MM.1S (cell line): ENCODE data around the gene XPOT.

Experiments
- DNase-seq: peaks from one replicate; pipeline ENCODE4 v3.0.0-alpha.2; 2015
- H2AFZ ChIP-seq: fragments of 300-600 bp; sonication (generic); 2 replicates; pipeline ENCODE4 v1.6.0; 2016; ENCODE audit warnings: antibody characterized with exemption, low read length
- H3F3A ChIP-seq: fragments of 300-600 bp; sonication (generic); 2 replicates; pipeline ENCODE4 v1.6.1; 2016; ENCODE audit warnings: mild to moderate bottlenecking, antibody characterized with exemption, low read length, moderate library complexity, mixed read lengths; ENCODE audit not compliant: insufficient read depth
- H3K27ac ChIP-seq: fragments of 300-600 bp; sonication (generic); 2 replicates; pipeline ENCODE4 v1.5.1; 2016; ENCODE audit warnings: mild to moderate bottlenecking, low read length
- H3K27me3 ChIP-seq: fragments of 300-600 bp; sonication (generic); replicated peaks from 2 replicates; pipeline ENCODE4 v1.6.0; 2016; ENCODE audit warnings: low read length; ENCODE audit not compliant: insufficient read depth
- H3K36me3 ChIP-seq: fragments of 300-600 bp; sonication (generic); replicated peaks from 2 replicates; pipeline ENCODE4 v1.6.1; 2016; ENCODE audit warnings: mild to moderate bottlenecking, low read length, mixed read lengths; ENCODE audit not compliant: insufficient read depth
- H3K4me1 ChIP-seq: fragments of 300-600 bp; sonication (generic); 2 replicates; pipeline ENCODE4 v1.6.1; 2016; ENCODE audit warnings: low read length, mixed read lengths
- H3K4me2 ChIP-seq: fragments of 300-600 bp; sonication (generic); 2 replicates; pipeline ENCODE4 v1.6.0; 2016; ENCODE audit warnings: low read depth, low read length
- H3K4me3 ChIP-seq: fragments of 300-600 bp; sonication (generic); 2 replicates; pipeline ENCODE4 v1.5.1; 2016; ENCODE audit warnings: low read length, mixed read lengths
- H3K79me2 ChIP-seq: fragments of 300-600 bp; sonication (generic); 2 replicates; pipeline ENCODE4 v1.6.1; 2016; ENCODE audit warnings: mixed run types, low read length, mixed read lengths
- H3K9ac ChIP-seq: fragments of 300-600 bp; sonication (generic); 2 replicates; pipeline ENCODE4 v1.6.1; 2016; ENCODE audit warnings: low read length, mixed read lengths
- H3K9me2 ChIP-seq: fragments of 300-600 bp; sonication (generic); replicated peaks from 2 replicates; pipeline ENCODE4 v1.6.1; 2016; ENCODE audit warnings: mild to moderate bottlenecking, low read length, mixed read lengths; ENCODE audit not compliant: insufficient read depth
- H3K9me3 ChIP-seq: fragments of 300-600 bp; sonication (generic); replicated peaks from 2 replicates; pipeline ENCODE4 v1.6.1; 2016; ENCODE audit warnings: mild to moderate bottlenecking, low read length, mixed read lengths; ENCODE audit not compliant: insufficient read depth
- H4K20me1 ChIP-seq: fragments of 300-600 bp; sonication (generic); 2 replicates; pipeline ENCODE4 v1.6.1; 2016; ENCODE audit warnings: mild to moderate bottlenecking, low read length, moderate library complexity, mixed read lengths; ENCODE audit not compliant: insufficient read depth
- EZH2 ChIP-seq: fragments of 300-600 bp; sonication (generic); optimal IDR thresholded peaks from 2 replicates; pipeline ENCODE3; 2017; ENCODE audit warnings: low read depth, mild to moderate bottlenecking, antibody characterized with exemption, low read length, mixed read lengths
- EZH2phosphoT487 ChIP-seq: fragments of 300-600 bp; sonication (generic); IDR thresholded peaks from 2 replicates; pipeline ENCODE4 v1.6.1; 2018; ENCODE audit warnings: antibody characterized with exemption, low read length
- TF ChIP-seq, protein P1 (sequence below): fragments of 300-600 bp; sonication (generic); IDR thresholded peaks from 2 replicates; pipeline ENCODE4 v1.5.1; 2016; ENCODE audit warnings: antibody characterized with exemption, low read length, mixed read lengths

Gene XPOT

DNA sequence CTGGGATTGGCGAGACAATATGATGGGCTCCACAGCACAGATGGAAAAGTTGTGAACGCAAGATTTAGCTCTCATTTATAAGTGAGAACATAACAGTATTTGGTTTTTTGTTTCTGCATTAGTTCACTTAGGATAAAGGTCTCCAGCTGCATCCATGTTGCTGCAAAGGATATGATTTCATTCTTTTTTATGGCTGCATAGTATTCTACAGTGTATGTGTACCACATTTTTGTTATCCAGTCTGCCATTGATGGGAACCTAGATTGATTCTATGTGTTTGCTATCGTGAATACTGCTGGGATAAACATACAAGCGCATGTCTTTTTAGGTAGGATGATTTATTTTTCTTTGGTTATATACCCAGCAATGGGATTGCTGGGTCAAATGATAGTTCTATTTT lies 71.3 kb downstream of the XPOT start:
- Histone ChIP-seq H3K27ac (no peak overlapping the region), H4K20me1 (no peaks in the 10 kb centered on the region), H3K4me3 (no peak overlapping the region), H3K9me2 (no peaks in the 10 kb centered on the region), H2AFZ (no peak overlapping the region), H3K4me2 (no peak overlapping the region), H3K36me3 (peaks cover 16% of the 10 kb centered on the region; the same call in 1 of the 2 replicates), H3K9me3 (no peaks in the 10 kb centered on the region), H3K27me3 (no peaks in the 10 kb centered on the region), H3F3A (no peaks in the 10 kb centered on the region), H3K79me2 (peaks cover 58% of the 10 kb centered on the region), H3K4me1 (no peaks in the 10 kb centered on the region), H3K9ac (no peak overlapping the region)
- DNase-seq = no peak
- TF ChIP-seq, protein P1, sequence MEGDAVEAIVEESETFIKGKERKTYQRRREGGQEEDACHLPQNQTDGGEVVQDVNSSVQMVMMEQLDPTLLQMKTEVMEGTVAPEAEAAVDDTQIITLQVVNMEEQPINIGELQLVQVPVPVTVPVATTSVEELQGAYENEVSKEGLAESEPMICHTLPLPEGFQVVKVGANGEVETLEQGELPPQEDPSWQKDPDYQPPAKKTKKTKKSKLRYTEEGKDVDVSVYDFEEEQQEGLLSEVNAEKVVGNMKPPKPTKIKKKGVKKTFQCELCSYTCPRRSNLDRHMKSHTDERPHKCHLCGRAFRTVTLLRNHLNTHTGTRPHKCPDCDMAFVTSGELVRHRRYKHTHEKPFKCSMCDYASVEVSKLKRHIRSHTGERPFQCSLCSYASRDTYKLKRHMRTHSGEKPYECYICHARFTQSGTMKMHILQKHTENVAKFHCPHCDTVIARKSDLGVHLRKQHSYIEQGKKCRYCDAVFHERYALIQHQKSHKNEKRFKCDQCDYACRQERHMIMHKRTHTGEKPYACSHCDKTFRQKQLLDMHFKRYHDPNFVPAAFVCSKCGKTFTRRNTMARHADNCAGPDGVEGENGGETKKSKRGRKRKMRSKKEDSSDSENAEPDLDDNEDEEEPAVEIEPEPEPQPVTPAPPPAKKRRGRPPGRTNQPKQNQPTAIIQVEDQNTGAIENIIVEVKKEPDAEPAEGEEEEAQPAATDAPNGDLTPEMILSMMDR = no peak
- TF ChIP-seq EZH2 = no peak
- no peak for TF ChIP-seq EZH2phosphoT487

DNA sequence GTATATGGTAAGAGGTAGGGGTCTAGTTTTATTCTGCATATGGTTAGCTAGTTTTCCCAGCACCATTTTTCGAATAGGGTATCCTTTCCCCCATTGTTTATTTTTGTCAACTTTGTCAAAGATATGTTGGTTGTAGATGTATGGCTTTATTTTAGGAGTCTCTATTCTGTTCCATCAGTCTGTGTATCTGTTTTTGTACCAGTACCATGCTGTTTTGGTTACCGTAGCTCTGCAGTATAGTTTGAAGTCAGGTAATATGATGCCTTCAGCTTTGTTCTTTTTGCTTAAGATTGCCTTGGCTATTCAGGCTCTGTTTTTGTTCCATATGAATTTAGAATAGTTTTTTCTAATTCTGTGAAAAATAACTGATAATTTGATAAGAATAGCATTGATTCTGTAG lies 72.7 kb downstream of the XPOT start:
- H3K4me2 ChIP-seq = no peak overlapping the region
- TF ChIP-seq EZH2phosphoT487 = no peak
- no peak for TF ChIP-seq EZH2
- TF ChIP-seq, protein P1 = no peak
- no peak for DNase-seq
- peaks cover 14% of the 10 kb centered on the region; the same call in 1 of the 2 replicates for H3K36me3 ChIP-seq
- H3K4me1 ChIP-seq = no peaks in the 10 kb centered on the region
- H3K79me2 ChIP-seq = peaks cover 53% of the 10 kb centered on the region
- H3K27me3 ChIP-seq = no peaks in the 10 kb centered on the region
- no peak overlapping the region for H3K9ac ChIP-seq
- H3K4me3 ChIP-seq = no peak overlapping the region
- no peaks in the 10 kb centered on the region for H3F3A ChIP-seq
- H3K27ac ChIP-seq = no peak overlapping the region
- H3K9me3 ChIP-seq = no peaks in the 10 kb centered on the region
- no peak overlapping the region for H2AFZ ChIP-seq
- H3K9me2 ChIP-seq = no peaks in the 10 kb centered on the region
- H4K20me1 ChIP-seq = no peaks in the 10 kb centered on the region

DNA sequence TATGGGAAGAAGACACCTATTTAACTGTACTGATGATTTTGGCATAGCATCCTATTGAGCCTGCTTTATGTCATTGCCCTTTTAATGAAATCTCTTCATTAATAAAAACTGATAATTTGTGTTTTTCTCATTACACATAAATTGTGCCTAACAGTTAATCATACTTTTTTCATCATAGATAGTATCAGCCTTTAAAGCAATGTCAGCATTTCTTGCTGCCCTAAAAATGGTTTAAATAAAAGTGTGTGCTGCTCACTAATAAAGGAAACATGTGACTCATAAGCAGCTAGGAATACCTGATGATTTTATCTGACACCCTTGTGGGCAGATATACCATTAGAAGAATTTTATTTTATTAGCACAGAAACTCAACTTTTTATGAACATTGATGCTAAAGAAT lies 74.5 kb downstream of the XPOT start:
- peaks cover 52% of the 10 kb centered on the region for H3K79me2 ChIP-seq
- H3K9me3 ChIP-seq = no peaks in the 10 kb centered on the region
- no peaks in the 10 kb centered on the region for H4K20me1 ChIP-seq
- no peak overlapping the region for H3K4me2 ChIP-seq
- H3F3A ChIP-seq = no peaks in the 10 kb centered on the region
- H2AFZ ChIP-seq = no peak overlapping the region
- no peak overlapping the region for H3K9ac ChIP-seq
- H3K4me1 ChIP-seq = no peaks in the 10 kb centered on the region
- TF ChIP-seq, protein P1 = no peak
- no peak for TF ChIP-seq EZH2phosphoT487
- no peak for TF ChIP-seq EZH2
- peaks cover 14% of the 10 kb centered on the region; the same call in 1 of the 2 replicates for H3K36me3 ChIP-seq
- no peak overlapping the region for H3K4me3 ChIP-seq
- DNase-seq = no peak
- no peaks in the 10 kb centered on the region for H3K27me3 ChIP-seq
- H3K27ac ChIP-seq = no peak overlapping the region
- H3K9me2 ChIP-seq = no peaks in the 10 kb centered on the region
